NCI-H1417 treated with DMSO at 0.1 percent for 48 hours (cell line): Measurements from ENCODE around the gene PFN1.

Experiments used
- DNase-seq: peaks from one replicate; lab custom pipeline; 2025; lab: John Stamatoyannopoulos, UW

Gene PFN1

GRCh38 chr17:4967539-4968485 lies 19.5 kb upstream of the PFN1 start, which contains the start of gene SPAG7:
Gene SPAG7, minus strand, starts transcription at chr17:4967817. Its CDS starts 13 bp downstream, at chr17:4967804.
- peak; percentile 65 for DNase-seq

GRCh38 chr17:4966844-4967538 lies 18.7 kb upstream of the PFN1 start:
- peak; percentile 96 for DNase-seq

DNA sequence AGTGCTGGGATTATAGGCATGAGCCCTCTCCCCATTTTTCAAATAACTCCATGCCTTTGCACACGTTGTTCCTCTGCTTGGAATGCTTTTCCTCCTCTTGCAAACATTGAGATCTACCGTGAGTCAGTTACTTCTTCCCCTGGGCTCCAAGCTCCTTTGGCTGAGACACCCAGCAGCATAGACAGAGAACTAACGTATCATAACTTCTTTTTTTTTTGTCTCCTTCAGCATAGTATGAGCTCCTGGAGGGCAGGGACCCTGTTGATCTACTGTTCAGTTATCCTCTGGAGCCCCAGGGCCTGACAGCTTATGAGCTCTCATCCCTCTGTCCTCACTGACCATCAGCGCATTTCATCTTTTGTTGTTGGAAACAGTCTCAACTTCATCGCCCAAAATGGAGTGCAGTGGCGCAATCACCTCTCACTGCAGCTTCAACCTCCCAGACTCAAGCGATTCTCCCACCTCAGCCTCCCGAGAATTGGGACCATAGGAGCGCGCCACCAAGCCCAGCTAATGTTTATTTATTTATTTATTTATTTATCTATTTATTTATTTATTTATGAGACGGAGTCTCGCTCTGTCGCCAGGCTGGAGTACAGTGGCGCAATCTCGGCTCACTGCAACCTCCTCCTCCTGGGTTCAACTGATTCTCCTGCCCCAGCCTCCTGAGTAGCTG lies 17.1 kb upstream of the PFN1 start:
- DNase-seq: no peak

DNA sequence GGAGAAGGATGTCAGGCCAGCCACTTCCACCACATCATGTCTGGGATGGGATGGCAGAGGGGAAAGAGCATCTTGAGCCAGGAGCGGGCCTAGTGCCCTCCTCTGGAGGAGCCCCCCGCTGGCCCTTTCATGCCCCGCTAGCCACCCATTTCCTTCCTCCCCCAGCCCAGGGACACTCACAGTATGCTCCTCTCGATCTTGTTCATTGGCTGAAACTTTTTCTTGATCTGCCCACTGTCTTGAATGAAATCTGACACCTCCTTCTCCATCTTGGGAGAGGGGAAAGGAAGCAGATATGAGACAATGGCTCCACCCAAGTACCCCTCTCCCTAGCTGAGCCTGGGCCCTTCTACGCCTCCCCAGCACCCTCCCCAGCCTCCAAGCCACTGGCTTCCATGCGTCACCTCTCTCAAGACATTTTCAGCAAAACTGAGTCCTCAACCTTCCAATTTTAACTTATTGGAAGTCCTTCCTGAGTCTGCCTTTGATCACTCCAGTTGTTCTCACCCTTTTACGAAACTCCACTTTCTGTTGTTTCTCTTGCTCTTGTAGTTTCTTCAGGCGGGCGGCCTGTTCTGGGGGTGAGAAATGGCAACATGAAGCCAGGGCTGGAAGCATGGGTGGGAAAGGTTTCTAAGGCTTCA lies 12.1 kb upstream of the PFN1 start:
- DNase-seq: no peak

GRCh38 chr17:4959261-4959965 lies 11.1 kb upstream of the PFN1 start:
- DNase-seq: no peak

GRCh38 chr17:4958102-4958501 lies 9.8 kb upstream of the PFN1 start:
- DNase-seq: no peak

GRCh38 chr17:4956493-4957061 lies 8.2 kb upstream of the PFN1 start:
- no peak for DNase-seq

- DNase-seq: no peak
Observed at GRCh38 chr17:4955091-4955490, 6.8 kb upstream of the PFN1 start.

- no peak for DNase-seq
Observed at GRCh38 chr17:4953451-4953961, 5.2 kb upstream of the PFN1 start.

DNA sequence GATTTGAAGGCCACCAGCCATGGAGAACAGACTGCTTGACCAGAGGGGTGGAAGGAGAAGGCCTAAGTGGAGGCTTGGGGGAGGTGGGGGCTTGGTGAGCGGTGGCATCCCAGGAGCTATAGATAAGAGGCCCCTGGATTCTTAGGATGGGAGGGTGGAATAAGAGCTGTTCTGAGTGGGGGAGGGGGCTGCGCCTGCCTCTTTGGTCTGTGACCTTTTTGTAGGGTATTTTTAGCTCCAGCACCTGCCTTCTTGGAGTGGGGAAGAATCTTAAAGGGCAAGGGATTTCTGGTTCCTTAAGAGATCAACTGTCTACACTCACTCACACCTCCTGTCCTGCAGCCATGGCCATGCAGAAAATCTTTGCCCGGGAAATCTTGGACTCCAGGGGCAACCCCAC lies 3.2 kb upstream of the PFN1 start:
- DNase-seq: no peak

DNA sequence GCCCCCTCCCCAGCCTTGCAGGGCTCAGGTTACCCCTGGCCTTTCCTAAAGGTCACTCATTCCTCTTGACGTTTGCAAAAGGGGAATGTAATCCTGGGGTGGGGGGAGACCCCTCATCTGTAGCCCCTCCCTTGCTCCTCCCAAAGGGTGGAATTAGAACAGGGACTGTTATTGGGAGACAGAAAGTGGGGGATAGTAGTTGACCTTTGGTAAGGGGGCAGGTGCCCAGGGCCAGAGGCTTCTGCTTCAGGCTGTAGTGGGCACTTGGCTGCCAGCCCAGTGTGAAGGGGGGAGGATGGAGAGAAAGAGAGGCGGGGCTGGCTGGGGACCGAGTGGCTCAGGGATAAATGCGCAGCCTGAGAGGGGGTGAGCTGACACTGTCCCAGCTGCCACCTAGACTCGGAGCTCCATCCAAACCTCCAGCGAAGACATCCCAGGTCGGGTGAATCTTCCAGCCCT lies 2.4 kb upstream of the PFN1 start, which contains the start of gene ENO3:
TSS of gene ENO3 (plus strand) at position 374 of the 459 bp plus-strand sequence. CDS start 711 bp downstream, outside the sequence.
- DNase-seq: no peak

DNA sequence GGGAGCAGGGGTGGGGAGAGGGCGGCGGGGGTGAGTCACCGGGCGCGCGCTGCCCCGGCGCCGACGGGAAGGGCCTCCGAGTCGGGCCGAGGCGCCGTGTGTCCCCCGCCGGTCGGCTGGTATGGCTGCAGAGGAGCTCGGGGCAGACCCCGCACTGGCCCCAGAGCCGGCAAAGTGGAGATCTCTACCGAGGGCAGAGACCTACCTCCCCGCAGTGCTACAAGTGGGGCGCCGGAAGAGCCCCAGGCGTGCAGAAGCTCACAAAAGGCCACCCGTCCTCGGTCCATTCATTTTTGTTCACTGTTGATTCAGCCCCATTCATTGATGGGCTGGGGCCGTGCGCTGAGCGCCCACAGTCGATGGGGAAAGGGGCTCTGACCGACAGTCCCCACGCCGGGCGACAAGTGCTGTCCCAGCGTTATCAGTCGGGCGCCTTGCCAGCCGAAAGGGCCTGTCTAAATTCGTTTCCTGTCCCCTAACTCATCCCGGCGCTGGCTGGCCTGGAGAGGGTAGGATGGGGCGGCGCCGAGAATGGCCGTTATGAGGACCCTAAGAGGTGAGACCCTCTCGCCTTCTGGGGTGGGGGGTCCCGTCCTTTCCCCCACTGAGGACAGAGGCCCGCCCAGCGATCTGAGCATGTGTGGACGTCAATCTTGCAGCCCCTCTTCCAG lies 1.9 kb upstream of the PFN1 start:
- DNase-seq: no peak

DNA sequence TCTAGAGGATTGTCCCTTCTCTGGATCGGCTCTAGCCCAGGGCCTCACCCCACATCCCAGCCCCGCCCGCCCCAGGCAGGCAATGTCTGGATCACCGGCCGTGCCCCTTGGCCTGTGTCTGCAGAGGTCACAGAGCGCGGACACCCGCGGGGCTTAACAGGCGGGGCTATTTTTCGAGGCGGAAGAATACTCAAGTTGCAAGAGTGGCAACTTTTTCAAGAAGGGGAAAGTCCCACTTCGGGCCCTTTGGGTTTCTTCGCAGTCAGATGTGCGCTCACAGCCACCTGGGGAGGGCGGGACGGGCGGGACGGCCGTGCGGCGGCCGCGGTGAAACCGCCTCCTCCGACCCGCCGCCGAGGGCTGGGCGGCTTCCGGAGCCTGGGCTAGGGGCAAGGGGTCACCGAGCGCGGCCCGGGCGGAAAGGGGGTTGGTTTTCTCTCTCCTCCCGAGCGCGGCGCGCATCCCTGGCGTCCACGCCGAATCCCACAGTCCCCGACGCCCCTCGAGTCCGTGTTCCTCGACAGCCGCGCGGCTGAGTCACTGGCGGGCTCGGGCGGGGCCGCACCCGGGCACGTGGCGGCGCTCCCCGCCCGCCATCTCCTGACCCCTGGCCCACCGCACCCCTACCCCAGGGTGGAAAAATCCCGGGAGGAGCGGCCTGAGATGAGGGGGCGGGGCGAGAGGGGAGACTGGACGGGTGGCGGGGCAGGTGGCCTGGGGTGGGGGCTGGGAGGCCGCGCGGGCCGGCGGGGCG lies 1.2 kb upstream of the PFN1 start:
- DNase-seq: no peak

- no peak for DNase-seq
Observed at GRCh38 chr17:4948931-4949320, 596 bp upstream of the PFN1 start.

DNA sequence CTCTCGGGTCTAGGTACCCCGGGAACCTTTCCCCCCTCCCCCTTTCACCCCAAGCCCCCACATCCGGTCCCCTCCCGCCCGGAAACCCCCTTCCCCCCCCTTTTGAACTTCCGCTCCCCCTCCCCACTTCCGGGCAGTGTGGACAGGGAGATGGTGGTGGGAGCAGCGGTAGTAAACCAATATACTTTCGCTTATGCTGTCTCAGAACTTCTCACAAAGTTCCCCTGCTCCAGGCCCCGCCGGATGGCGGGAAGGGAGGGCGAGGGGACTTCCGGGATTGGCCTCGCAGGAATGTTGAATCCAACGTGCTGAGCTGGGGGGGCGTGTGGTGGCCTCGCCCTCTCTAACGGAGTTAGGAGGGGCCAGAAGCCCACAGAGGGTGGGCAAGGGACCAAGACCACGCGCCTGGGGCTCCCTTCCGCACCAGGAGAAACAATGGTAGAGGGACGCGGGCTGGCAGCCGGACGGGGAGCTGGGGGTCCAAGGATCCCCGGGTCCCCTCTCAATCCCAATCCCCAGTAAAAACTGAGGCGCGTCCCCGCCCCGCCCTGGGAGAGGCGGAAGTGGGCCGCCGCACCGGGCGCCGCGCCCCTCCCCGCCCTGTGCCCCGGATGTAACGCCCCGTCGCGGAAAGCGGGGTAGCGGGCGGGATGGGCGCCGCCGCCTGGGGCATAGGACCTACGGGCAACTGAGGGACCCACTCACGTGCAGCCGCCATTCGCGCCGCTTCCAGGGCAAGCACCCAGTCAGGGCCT lies 742 bp downstream of the PFN1 start:
- no peak for DNase-seq

- DNase-seq: no peak
Observed at GRCh38 chr17:4947010-4947410, 1.3 kb downstream of the PFN1 start.

DNA sequence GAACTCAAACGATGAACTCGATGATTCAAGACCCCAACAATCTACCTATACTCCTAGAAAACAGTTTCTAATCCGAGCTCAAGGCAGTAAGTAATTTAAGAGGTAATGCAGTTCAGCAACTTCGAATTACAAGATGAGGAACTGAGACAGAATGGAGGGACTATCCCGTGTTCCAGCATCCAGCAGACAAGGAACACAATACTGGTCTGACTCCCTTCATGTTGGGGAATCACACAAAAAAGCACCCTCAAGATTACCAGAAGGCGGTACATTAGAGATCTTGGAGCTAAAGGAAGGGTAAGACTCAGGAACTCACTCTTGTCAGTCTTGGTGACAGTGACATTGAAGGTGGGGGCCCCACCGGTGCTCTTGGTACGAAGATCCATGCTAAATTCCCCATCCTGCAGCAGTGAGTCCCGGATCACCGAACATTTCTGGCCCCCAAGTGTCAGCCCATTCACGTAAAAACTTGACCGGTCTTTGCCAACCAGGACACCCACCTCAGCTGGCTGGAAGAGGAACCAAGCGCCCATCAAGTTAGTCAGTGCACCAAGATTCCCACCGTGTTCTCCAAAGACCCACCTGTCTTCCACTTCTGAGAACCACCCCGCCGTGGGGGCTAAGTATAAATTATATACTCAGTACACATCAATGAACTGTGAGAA lies 1.9 kb downstream of the PFN1 start:
- DNase-seq: no peak

- no peak for DNase-seq
Observed at GRCh38 chr17:4945944-4946280, 2.4 kb downstream of the PFN1 start.
